GM18507 (cell line): ENCODE data around the gene HMGB3.

ENCODE experiments used
- DNase-seq: peaks from one replicate; pipeline ENCODE4 v3.0.0; 2011; ENCODE audit warnings: low read depth; ENCODE audit not compliant: insufficient read length; ENCODE audit errors: extremely low spot score
- FAIRE-seq: peaks from 2 replicates; lab custom pipeline; 2011; peaks lifted over from hg19 to GRCh38; lab: Jason Lieb, UNC

Gene HMGB3

GRCh38 chrX:151031391-151031975 lies 48.3 kb downstream of the HMGB3 start:
- no peak for FAIRE-seq
- DNase-seq: no peak

- FAIRE-seq (no peak), DNase-seq (no peak)
Observed at GRCh38 chrX:151039351-151039750, 56.2 kb downstream of the HMGB3 start.
